Lower leg skin (tissue), 3 donors: Measurements from ENCODE around the gene WDR43.

ENCODE experiments used
- POLR2A ChIP-seq, 2 donors: fragments of 450-650 bp; IDR thresholded peaks; one replicate each; pipeline ENCODE4 v1.6.1; 2016 to 2017; ENCODE audit warnings: antibody characterized with exemption in 2 of 2, mild to moderate bottlenecking in 1 of 2, moderate library complexity in 1 of 2
- TF ChIP-seq, protein P1 (sequence below), 3 donors: fragments of 450-650 bp; IDR thresholded peaks; one replicate each; pipeline ENCODE4 v1.5.1; 2016; ENCODE audit warnings: antibody characterized with exemption in 3 of 3, mild to moderate bottlenecking in 3 of 3, moderate library complexity in 2 of 3

DNA sequence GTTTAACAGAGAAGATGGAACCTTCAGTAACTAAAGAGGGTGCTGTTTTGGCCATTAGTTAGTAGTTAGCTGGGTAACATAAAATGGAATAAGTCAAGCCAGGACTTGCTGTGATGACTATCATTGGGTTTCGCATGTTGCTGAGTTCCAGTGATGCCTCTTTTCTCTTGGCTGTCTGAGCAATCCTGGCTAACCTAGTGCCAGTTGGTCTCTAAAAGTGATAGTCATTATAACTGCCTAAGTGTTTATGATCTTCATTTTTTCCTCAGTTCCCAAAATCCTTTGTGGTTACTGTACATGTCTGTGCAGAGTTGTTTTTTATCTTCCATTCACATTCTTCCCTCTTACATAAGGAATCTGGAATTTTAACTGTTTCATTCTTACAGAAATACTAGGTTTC, 33.4 kb downstream of the WDR43 start:
- TF ChIP-seq, protein P1, sequence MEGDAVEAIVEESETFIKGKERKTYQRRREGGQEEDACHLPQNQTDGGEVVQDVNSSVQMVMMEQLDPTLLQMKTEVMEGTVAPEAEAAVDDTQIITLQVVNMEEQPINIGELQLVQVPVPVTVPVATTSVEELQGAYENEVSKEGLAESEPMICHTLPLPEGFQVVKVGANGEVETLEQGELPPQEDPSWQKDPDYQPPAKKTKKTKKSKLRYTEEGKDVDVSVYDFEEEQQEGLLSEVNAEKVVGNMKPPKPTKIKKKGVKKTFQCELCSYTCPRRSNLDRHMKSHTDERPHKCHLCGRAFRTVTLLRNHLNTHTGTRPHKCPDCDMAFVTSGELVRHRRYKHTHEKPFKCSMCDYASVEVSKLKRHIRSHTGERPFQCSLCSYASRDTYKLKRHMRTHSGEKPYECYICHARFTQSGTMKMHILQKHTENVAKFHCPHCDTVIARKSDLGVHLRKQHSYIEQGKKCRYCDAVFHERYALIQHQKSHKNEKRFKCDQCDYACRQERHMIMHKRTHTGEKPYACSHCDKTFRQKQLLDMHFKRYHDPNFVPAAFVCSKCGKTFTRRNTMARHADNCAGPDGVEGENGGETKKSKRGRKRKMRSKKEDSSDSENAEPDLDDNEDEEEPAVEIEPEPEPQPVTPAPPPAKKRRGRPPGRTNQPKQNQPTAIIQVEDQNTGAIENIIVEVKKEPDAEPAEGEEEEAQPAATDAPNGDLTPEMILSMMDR (IDR thresholded peaks at IDR 0.05), result no peak
- no peak for TF ChIP-seq POLR2A (IDR thresholded peaks at IDR 0.05)
